IPS-18a (cell line): Measurements from ENCODE around the gene ATP6V1G2.
"Not testable (repeated sequence)": the region's sequence is repeated elsewhere in the genome, so short reads cannot be mapped to it uniquely, and the experiment has no call there.

ENCODE experiments used
- H3K27ac ChIP-seq: one replicate; pipeline ENCODE4 v1.5.1; 2013; ENCODE audit warnings: low read length
- H3K27me3 ChIP-seq: one replicate; pipeline ENCODE4 v1.6.1; 2013; ENCODE audit warnings: mild to moderate bottlenecking, low read length; ENCODE audit not compliant: control insufficient read depth, insufficient read depth
- H3K36me3 ChIP-seq: one replicate; pipeline ENCODE4 v1.6.1; 2013; ENCODE audit warnings: low read depth, low read length; ENCODE audit not compliant: control insufficient read depth
- H3K4me1 ChIP-seq: one replicate; pipeline ENCODE4 v1.6.1; 2013; ENCODE audit warnings: low read depth, low read length; ENCODE audit not compliant: control insufficient read depth
- H3K4me3 ChIP-seq: one replicate; pipeline ENCODE4 v1.5.1; 2013; ENCODE audit warnings: low read length
- H3K9ac ChIP-seq: one replicate; pipeline ENCODE4 v1.6.1; 2013; ENCODE audit warnings: mild to moderate bottlenecking, low read length, moderate library complexity
- H3K9me3 ChIP-seq: one replicate; pipeline ENCODE4 v1.6.1; 2013; ENCODE audit warnings: low read depth, low read length; ENCODE audit not compliant: control insufficient read depth

The ATP6V1G2 gene

GRCh38 chr6:31558631-31559500 is 12.5 kb upstream of the ATP6V1G2 start:
- Histone ChIP-seq H3K36me3 (peaks cover 7% of the 10 kb centered on the region), H3K4me3 (no peak overlapping the region), H3K9ac (no peak overlapping the region), H3K9me3 (no peaks in the 10 kb centered on the region), H3K4me1 (no peaks in the 10 kb centered on the region), H3K27me3 (no peaks in the 10 kb centered on the region), H3K27ac (no peak overlapping the region)

- H3K27me3 ChIP-seq = no peaks in the 10 kb centered on the region
- H3K9me3 ChIP-seq = no peaks in the 10 kb centered on the region
- no peak overlapping the region for H3K4me3 ChIP-seq
- no peaks in the 10 kb centered on the region for H3K4me1 ChIP-seq
- no peak overlapping the region for H3K27ac ChIP-seq
- H3K36me3 ChIP-seq = peaks cover 7% of the 10 kb centered on the region
- H3K9ac ChIP-seq = no peak overlapping the region
Measured at GRCh38 chr6:31558318-31558625, 11.9 kb upstream of the ATP6V1G2 start.

GRCh38 chr6:31557443-31558317 is 11.3 kb upstream of the ATP6V1G2 start:
- H3K9me3 ChIP-seq = no peaks in the 10 kb centered on the region
- no peak overlapping the region for H3K9ac ChIP-seq

GRCh38 chr6:31556307-31556706 is 9.9 kb upstream of the ATP6V1G2 start:
- no peak overlapping the region for H3K9ac ChIP-seq
- H3K4me3 ChIP-seq = no peak overlapping the region
- no peaks in the 10 kb centered on the region for H3K27me3 ChIP-seq
- no peak overlapping the region for H3K27ac ChIP-seq
- H3K9me3 ChIP-seq = no peaks in the 10 kb centered on the region
- H3K36me3 ChIP-seq = peaks cover 7% of the 10 kb centered on the region
- no peaks in the 10 kb centered on the region for H3K4me1 ChIP-seq

More at GRCh38 chr6:31557443-31558317, 11.3 kb upstream of the ATP6V1G2 start:
- H3K4me3 ChIP-seq = no peak overlapping the region
- H3K27me3 ChIP-seq = no peaks in the 10 kb centered on the region
- H3K4me1 ChIP-seq = no peaks in the 10 kb centered on the region
- H3K36me3 ChIP-seq = peaks cover 7% of the 10 kb centered on the region
- H3K27ac ChIP-seq = no peak overlapping the region

GRCh38 chr6:31551371-31551770 is 5.0 kb upstream of the ATP6V1G2 start:
- H3K27me3 ChIP-seq, H3K27ac ChIP-seq, H3K9ac ChIP-seq, H3K4me1 ChIP-seq, H3K4me3 ChIP-seq, H3K9me3 ChIP-seq: not testable (repeated sequence)
- H3K36me3 ChIP-seq = peaks cover 25% of the 10 kb centered on the region

- Histone ChIP-seq H3K4me3 (no peak overlapping the region), H3K4me1 (peaks cover 5% of the 10 kb centered on the region), H3K9ac (no peak overlapping the region), H3K27me3 (no peaks in the 10 kb centered on the region), H3K36me3 (peaks cover 18% of the 10 kb centered on the region), H3K9me3 (no peaks in the 10 kb centered on the region), H3K27ac (no peak overlapping the region)
Measured at GRCh38 chr6:31548544-31548873, 2.1 kb upstream of the ATP6V1G2 start.

GRCh38 chr6:31547727-31548543 is 1.5 kb upstream of the ATP6V1G2 start:
- peaks cover 18% of the 10 kb centered on the region for H3K36me3 ChIP-seq
- H3K4me3 ChIP-seq = peak overlapping the region; percentile 87
- H3K27me3 ChIP-seq = no peaks in the 10 kb centered on the region

GRCh38 chr6:31546958-31547726 is 734 bp upstream of the ATP6V1G2 start, which contains the start of gene NFKBIL1:
TSS of gene NFKBIL1 (plus strand) at chr6:31547608. CDS start at chr6:31547695, 87 bp downstream.
- no peaks in the 10 kb centered on the region for H3K9me3 ChIP-seq

More at GRCh38 chr6:31547727-31548543, 1.5 kb upstream of the ATP6V1G2 start:
- Histone ChIP-seq H3K9me3 (no peaks in the 10 kb centered on the region), H3K9ac (peak overlapping the region; percentile 63), H3K4me1 (peaks cover 8% of the 10 kb centered on the region), H3K27ac (peak overlapping the region; percentile 37)

GRCh38 chr6:31545291-31545690 is 1.1 kb downstream of the ATP6V1G2 start:
- Histone ChIP-seq H3K9ac (no peak overlapping the region), H3K4me3 (no peak overlapping the region), H3K9me3 (no peaks in the 10 kb centered on the region), H3K27me3 (no peaks in the 10 kb centered on the region), H3K36me3 (peaks cover 17% of the 10 kb centered on the region), H3K27ac (no peak overlapping the region), H3K4me1 (peaks cover 8% of the 10 kb centered on the region)

More at GRCh38 chr6:31546958-31547726, 734 bp upstream of the ATP6V1G2 start, which contains the start of gene NFKBIL1:
- Histone ChIP-seq H3K27ac (peak within 1 kb of the TSS; percentile 70), H3K4me1 (peaks cover 8% of the 10 kb centered on the region), H3K9ac (peak within 1 kb of the TSS; percentile 79), H3K4me3 (peak within 1 kb of the TSS; percentile 87), H3K36me3 (peaks cover 18% of the 10 kb centered on the region), H3K27me3 (no peaks in the 10 kb centered on the region)

- no peaks in the 10 kb centered on the region for H3K9me3 ChIP-seq
- no peaks in the 10 kb centered on the region for H3K27me3 ChIP-seq
- no peak overlapping the region for H3K4me3 ChIP-seq
- no peak overlapping the region for H3K9ac ChIP-seq
- no peak overlapping the region for H3K27ac ChIP-seq
- peaks cover 12% of the 10 kb centered on the region for H3K4me1 ChIP-seq
- peaks cover 20% of the 10 kb centered on the region for H3K36me3 ChIP-seq
Measured at GRCh38 chr6:31544676-31545075, 1.7 kb downstream of the ATP6V1G2 start.
